HG03095 (cell line): ENCODE measurements around the gene PIGN.
"Not testable (repeated sequence)": the region's sequence is repeated elsewhere in the genome, so short reads cannot be mapped to it uniquely, and the experiment has no call there.

Experiments used
- ATAC-seq: cut with Tn5 transposase; IDR thresholded peaks from one replicate; pipeline ENCODE4 v1.9.1; 2021; ENCODE audit warnings: moderate library complexity; ENCODE audit not compliant: unreplicated experiment

Gene PIGN

DNA sequence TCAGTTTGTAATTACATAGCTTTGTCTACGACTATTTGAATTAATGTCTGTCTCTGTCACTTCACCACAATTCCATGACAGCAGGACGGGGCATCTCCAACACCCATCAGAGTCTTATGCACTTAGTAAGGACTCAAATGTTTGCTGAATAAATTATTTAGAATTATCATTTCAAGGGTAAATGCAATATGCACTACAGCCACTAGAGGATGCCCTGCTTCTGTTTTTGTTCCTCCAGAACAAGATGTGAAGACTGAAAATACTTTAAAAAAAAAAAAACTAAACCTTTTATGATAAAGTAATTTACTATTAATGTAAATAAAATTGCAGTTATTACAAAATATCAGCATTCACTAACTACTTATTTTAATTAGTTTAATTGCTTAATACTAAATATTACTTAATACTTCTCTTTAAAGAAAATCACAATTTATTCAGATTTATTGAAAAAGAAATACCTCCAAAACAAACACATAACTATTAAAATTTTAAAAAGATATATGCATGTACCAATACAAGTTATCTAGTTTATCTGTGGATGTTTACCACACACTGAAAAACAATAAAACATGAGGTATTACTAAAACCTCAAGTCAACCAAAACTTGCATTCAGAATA is 3.2 kb downstream of the PIGN start:
- ATAC-seq: no peak

GRCh38 chr18:62182220-62182619 is 4.6 kb downstream of the PIGN start:
- ATAC-seq: no peak

GRCh38 chr18:62179213-62179612 is 7.6 kb downstream of the PIGN start:
- no peak for ATAC-seq

- ATAC-seq: no peak
Measured at GRCh38 chr18:62177271-62177670, 9.6 kb downstream of the PIGN start.

DNA sequence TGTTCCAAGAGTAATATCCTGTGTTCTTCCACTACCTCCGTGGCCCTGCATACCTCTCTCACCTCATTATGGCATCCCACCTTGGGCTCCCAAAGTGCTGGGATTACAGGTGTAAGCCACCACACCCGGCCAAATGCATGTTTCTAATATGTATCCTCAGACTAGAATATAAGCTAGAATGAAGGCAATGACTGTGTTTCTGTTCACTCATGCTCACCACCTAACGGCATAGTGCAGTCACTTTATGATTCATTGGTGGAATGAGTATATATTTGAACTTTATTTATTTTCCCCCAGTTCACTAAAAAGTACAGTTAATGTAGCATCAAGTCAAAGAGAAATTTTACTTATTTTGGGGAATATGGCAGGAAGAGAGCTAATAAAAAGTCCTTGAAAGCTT is 11.3 kb downstream of the PIGN start:
- ATAC-seq: no peak

GRCh38 chr18:62172298-62172697 is 14.6 kb downstream of the PIGN start:
- ATAC-seq: no peak

DNA sequence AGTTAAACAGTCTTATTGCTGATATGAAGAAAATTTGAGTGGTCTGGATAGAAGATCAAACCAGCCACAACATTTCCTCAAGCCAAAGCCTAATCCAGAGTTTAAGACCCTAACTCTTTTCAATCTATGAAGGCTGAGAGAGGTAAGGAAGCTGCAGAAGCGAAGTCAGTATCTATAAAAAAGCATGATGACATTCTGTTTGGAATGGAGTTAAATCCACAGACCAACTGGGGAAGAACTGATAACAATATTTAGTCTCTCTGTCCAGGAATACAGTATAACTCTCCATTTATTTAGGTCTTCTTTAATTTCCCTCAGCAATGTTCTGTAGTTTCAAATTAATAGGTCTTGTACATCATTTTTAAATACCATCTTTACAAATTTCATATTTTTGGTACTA is 16.0 kb downstream of the PIGN start:
- ATAC-seq: no peak

DNA sequence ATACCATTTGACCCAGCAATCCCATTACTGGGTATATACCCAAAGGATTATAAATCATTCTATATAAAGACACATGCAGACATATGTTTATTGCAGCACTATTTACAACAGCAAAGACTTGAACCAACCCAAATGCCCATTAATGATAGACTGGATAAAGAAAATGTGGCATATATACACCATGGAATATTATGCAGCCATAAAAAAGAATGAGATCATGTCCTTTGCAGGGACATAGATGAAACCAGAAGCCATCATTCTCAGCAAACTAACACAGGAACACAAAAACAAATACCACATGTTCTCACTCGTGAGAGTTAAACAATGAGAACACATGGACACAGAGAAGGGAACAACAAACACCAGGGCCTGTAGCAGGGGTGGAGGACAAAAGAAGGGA is 20.3 kb downstream of the PIGN start:
- not testable (repeated sequence) for ATAC-seq

DNA sequence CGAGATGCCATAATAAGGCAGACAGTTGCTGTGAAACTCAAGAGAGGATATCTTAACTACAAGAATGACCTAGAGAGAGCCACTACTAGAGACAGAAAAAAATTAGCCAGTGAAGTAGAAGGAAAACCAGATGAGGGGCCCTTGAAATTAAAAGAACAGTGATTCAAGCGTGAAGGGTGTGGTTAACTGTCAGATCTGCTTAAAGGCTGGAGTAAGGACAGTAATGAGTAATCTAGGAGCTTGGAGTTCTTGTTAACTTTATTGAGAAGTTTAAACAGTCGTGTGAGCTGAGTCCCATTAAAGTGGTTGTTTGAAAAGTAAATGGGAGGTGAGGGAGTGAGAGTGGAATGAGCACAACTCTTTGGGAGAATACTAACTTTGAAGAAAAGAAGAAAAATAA is 21.3 kb downstream of the PIGN start:
- no peak for ATAC-seq

- ATAC-seq: no peak
Measured at GRCh38 chr18:62164855-62165487, 21.9 kb downstream of the PIGN start.

DNA sequence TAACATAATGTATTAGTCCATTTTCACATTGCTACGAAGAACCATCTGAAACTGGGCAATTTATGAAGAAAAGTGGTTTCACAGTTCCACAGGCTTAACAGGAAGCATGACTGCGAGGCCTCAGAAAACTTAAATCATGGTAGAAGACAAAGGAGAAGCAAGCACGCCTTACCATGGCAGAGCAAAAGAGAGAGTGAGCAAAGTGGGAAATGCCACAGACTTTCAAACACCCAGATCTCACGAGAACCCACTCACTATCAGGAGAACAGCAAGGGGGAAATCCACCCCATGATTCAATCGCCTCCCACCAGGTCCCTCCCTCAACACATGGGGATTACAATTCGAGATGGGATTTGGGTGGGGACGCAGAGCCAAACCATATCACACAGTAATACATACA is 22.5 kb downstream of the PIGN start:
- no peak for ATAC-seq

DNA sequence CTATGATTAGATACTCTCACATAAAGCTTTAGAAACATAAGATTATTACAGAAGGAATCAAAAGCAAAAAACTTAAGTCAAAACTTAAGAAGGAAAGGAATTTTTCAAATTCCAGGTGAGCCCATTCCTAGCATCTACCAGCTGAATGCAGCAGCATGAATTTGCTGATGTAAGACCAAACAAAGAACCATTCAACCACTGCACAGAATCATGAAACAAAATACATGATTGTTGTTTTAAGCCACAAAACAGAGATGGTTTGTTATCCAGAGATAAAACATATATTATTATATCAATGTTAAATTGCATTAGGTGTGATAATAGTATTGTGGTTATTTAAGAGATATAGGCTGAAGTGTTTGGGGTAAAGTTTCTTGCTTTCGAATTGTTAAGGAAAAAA is 29.0 kb downstream of the PIGN start:
- ATAC-seq: no peak

- no peak for ATAC-seq
Measured at GRCh38 chr18:62152844-62153243, 34.0 kb downstream of the PIGN start.

GRCh38 chr18:62151068-62151771 is 35.6 kb downstream of the PIGN start:
- ATAC-seq: no peak

- no peak for ATAC-seq
Measured at GRCh38 chr18:62144338-62144737, 42.5 kb downstream of the PIGN start.

GRCh38 chr18:62140259-62140658 is 46.6 kb downstream of the PIGN start:
- no peak for ATAC-seq

DNA sequence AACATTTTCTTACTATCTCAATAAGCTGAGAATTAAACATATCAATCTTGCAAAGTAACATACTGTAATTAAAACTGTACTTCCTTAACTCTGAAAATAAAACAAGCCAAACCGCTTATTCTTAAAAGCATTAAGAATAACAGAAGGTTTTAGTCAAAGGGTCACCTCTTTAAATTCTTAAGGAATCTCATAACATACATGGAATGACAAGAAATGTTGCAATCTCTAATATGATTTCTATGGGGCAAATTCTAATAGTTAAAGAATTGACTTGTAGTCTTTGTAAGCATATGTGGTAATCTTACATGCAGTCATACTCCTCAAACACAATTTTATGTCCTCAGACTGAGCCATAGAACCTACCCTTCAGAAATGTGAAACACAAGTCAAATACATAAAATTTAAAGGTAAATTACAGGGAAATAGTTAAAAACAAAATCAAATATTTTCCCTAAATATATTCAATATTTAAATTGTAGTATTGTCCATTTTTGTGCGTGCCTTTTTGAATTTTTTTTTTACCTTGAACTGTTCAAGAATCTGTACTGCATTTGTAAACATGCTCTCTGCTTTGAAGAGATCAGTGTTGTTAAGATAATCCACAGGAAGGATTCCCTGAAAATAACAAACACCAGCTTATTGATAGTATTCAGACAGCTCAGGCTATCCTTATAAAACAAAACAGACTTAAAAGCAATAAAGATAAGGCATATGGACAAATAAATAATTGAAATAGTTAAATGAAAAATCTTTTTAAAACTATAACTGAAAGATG is 48.2 kb downstream of the PIGN start:
- no peak for ATAC-seq

DNA sequence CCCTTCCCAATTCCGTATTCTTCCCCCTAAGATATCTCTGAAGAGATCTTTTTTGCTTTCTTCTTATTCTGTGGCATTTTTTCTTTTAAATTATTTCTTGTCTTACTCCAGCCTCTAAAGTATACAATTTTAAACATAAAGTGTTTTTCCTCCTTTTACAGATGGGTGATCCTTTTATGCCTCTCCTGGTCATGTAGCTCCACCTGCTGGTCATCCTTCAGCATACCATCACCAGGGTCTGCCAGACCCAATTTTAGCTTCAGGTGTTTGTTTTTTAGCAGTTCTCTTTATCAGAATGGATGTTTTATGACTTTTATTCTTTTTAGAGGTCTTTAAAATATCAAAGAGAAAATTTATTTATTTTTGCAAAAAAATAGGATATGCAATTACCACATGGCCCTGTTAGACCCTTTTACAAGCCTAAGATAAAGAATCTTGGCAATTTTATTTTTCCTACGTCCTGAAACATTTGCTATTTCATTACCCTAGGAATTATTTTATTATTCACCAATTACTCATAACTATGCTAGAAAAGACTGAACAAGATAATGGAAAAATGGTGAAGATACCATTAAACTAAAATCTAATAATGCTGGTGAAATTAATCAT is 55.5 kb downstream of the PIGN start:
- ATAC-seq: no peak

GRCh38 chr18:62128157-62128556 is 58.7 kb downstream of the PIGN start:
- ATAC-seq: no peak

DNA sequence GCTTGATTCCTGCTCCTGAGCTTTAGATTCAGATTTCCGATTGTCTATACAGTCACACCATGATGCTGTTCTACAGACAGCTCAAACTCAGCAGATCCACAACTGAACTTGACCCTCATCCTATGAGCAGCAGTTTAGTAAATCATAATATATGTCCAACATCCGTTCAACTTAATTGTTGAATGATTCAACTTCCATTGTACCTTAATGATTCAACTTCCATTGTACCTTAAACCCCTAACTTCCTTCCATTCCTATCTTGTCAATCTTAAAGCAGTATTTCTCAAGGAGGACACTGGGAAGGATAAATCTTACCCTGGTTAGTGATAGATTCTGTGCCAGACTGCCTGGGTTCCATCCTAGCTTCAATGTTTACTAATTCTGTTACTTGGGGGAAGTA is 60.1 kb downstream of the PIGN start:
- no peak for ATAC-seq

GRCh38 chr18:62125702-62126101 is 61.2 kb downstream of the PIGN start:
- ATAC-seq: no peak
